Airway epithelial cell (primary cell): ENCODE data around the gene CDK19. TPM values are rescaled to one million over a fixed set of nuclear protein-coding genes. Genes with fewer than 3 reads are reported as not detected.

Experiments used
- total RNA-seq: library from RNA; depleted of rRNA; stranded (reverse); fragments of >200 nt; gene quantifications from 2 replicates; pipeline ENCODE4 v1.2.3, GENCODE V29; 2015

The CDK19 gene
- total RNA-seq, result 2.9 and 5.4 TPM in 2 replicates

DNA sequence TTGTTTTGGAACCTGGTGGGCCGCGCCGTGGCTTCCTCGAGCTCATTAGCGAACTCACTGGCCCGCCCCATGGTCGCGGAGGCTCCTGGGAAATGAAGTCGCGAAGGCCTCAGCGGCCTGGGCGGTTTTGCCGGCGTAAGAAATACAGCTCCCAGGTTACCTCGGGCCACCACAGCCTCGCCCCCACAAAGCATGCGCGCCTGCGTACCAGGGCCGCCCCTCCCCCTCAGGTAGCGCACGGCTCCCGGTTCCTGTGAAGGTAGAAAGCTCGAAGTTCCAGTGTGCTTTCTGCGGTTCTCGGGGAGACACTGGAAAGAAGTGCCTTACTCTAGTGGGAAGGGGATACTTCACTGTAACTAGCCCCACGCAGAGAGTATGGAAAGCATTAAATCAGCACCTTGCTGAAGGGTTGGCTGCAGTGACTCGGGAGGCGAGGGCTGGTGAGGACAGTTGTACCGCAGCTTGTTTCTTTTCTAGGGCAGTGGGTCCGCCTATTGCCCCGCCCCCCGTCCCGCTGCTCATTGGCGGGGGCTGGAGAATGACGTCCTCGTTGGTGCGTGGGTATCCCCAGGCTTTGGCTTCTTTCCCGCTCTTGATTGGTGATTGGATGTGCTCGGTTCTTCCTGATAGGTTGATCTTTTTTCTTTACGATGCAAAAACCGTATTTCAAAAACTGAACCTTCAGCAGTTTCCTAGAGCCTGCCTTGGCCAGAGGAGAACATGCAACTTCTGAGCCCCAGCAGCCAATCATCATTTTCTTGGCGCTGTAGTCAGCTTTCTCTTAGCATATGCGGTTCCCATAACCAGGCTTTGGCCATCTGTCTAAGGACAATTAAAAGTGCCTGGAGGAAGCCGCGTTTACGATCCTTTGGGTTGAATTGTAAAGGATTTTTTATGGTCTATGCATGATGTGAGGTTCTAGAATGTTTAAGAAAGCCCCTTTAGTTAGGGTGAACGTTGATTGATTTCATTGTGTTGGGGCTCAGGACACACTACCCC, at the start of gene CDK19:
Gene CDK19 (minus strand): TSS at position 59 of the 999 bp plus-strand sequence. CDS start 333 bp downstream, outside the sequence.

Other genes starting within 250 kb of the CDK19 start
- gene AMD1, start 59.3 kb upstream of the CDK19 start, total RNA-seq, result 62.0 and 80.0 TPM in 2 replicates
- gene GTF3C6, start 143.2 kb upstream of the CDK19 start, total RNA-seq, result 38.6 and 39.3 TPM in 2 replicates
- gene RPF2, start 166.6 kb upstream of the CDK19 start, total RNA-seq, result 32.7 and 35.1 TPM in 2 replicates